Spleen (tissue), 13 donors: ENCODE measurements around the gene RFX8. TPM values are rescaled to one million over a fixed set of nuclear protein-coding genes. Genes with fewer than 3 reads are reported as not detected.
A peak's percentile ranks its signal among the peaks of the same experiment; 100 is the strongest.

ENCODE experiments used
- DNase-seq: peaks from one replicate; pipeline ENCODE4 v3.0.0-alpha.2; 2020
- H3K27ac ChIP-seq, 8 donors: fragments of 200-600 bp; sonication (generic) in 7 of 8; 1 replicate in 4 of 8; 2 replicates in 4 of 8; pipeline versions ENCODE4 v1.5.0 to v1.8.0; 2016 to 2021; ENCODE audit warnings: inconsistent platforms in 4 of 8, mild to moderate bottlenecking in 4 of 8, moderate library complexity in 1 of 8
- H3K27me3 ChIP-seq, 7 donors: fragments of 200-600 bp; sonication (generic) in 6 of 7; replicated peaks in 1 of 7; 1 replicate in 4 of 7; 2 replicates in 3 of 7; pipeline versions ENCODE4 v1.5.0 to v1.8.0; 2016 to 2021; ENCODE audit warnings: inconsistent platforms in 3 of 7, mild to moderate bottlenecking in 1 of 7
- H3K36me3 ChIP-seq, 6 donors: fragments of 200-600 bp; sonication (generic) in 5 of 6; 1 replicate in 4 of 6; 2 replicates in 2 of 6; pipeline versions ENCODE4 v1.5.0 to v1.8.0; 2016 to 2021; ENCODE audit warnings: inconsistent platforms in 2 of 6
- H3K4me1 ChIP-seq, 6 donors: fragments of 200-600 bp; sonication (generic) in 5 of 6; 1 replicate in 3 of 6; 2 replicates in 3 of 6; pipeline versions ENCODE4 v1.5.0 to v1.8.0; 2016 to 2021; ENCODE audit warnings: inconsistent platforms in 3 of 6
- H3K4me3 ChIP-seq, 8 donors: fragments of 200-600 bp; sonication (generic) in 7 of 8; 1 replicate in 4 of 8; 2 replicates in 4 of 8; pipeline versions ENCODE4 v1.5.0 to v1.8.0; 2016 to 2021; ENCODE audit warnings: inconsistent platforms in 4 of 8, mild to moderate bottlenecking in 4 of 8, moderate library complexity in 2 of 8
- H3K9me3 ChIP-seq, 8 donors: fragments of 200-600 bp; sonication (generic) in 7 of 8; 1 replicate in 4 of 8; 2 replicates in 4 of 8; pipeline versions ENCODE4 v1.5.0 to v1.8.0; 2016 to 2021; ENCODE audit warnings: inconsistent platforms in 4 of 8
- POLR2A ChIP-seq, 3 donors: fragments of 450-650 bp; IDR thresholded peaks; one replicate each; pipeline ENCODE4 v1.5.1; 2017; ENCODE audit warnings: antibody characterized with exemption in 3 of 3, mild to moderate bottlenecking in 1 of 3
- POLR2AphosphoS5 ChIP-seq, 3 donors: sonication (generic); formaldehyde crosslinking; IDR thresholded peaks; one replicate each; pipeline ENCODE4 v1.5.1; 2017; ENCODE audit warnings: antibody characterized with exemption in 3 of 3
- WGBS, 5 donors: extraction: QIAGEN DNeasy Blood & Tissue Kit in 3 of 5; methylation state at CpG; one replicate each; pipeline versions ENCODE4 v1.1.5 to v1.1.7; 2013 to 2018; 5-methylcytosine and 5-hydroxymethylcytosine counted together
- intact Hi-C: fragments of 100-400 bp; cut with DNase I; formaldehyde crosslinking; loops from one replicate; pipeline ENCODE4 v1.15.0; 2023; ENCODE audit warnings: low total_unique reads
- long read RNA-seq, 2 donors: transcript quantifications; one replicate each; lab custom pipeline, GENCODE V29; 2026
- polyA plus RNA-seq, 3 donors: library from polyadenylated mRNA; stranded (reverse); fragments of 200-250 nt; gene quantifications; one replicate each; pipeline ENCODE4 v1.2.1, GENCODE V29; 2013
- total RNA-seq, 7 donors: library from RNA; depleted of rRNA in 3 of 7; stranded (reverse); fragments of >200 nt in 3 of 7; fragmentation: NEBNext Ultra II Directional in 4 of 7; extraction: Animal tissue kit (Norgen Biotek cat#: 25700) in 4 of 7; gene quantifications; one replicate each; pipeline versions ENCODE4 v1.1.0 to v1.2.1, GENCODE V29; 2016 to 2021
- TF ChIP-seq, protein P1 (sequence below), 11 experiments: fragments of 200-600 bp in 7 of 11; fragments of 450-650 bp in 4 of 11; sonication (generic) in 4 of 11; IDR thresholded peaks in 8 of 11; conservative IDR thresholded peaks in 3 of 11; 1 replicate in 7 of 11; 2 replicates in 4 of 11; pipeline versions ENCODE4 v1.4.0 to v1.8.0; 2016 to 2021; ENCODE audit warnings: antibody characterized with exemption in 11 of 11, inconsistent platforms in 4 of 11, mild to moderate bottlenecking in 1 of 11
- donor health status: healthy with polysubstance abuse.
- donor health status: DM: no; HTN: no; CAD: no; lungs with moderate emphysema.
- donor health status: DM: no; HTN: no; CAD: no.
- donor health status: Bipolar disorder and iron deficiency.
- donor health status: healthy.
- donor health status: DM: no; HTN: no; CAD: no.
- donor health status: DM: yes; HTN: yes; CAD: no.

The RFX8 gene
- total RNA-seq (under 1 TPM in 2 of 7 donors, not detected in 5; 0.13 to 0.29 TPM), polyA plus RNA-seq (under 1 TPM; 0.12 to 0.16 (median 0.13) TPM)
- long read RNA-seq, donor 1 = 0 reads
- long read RNA-seq, donor 2 = 0 reads

DNA sequence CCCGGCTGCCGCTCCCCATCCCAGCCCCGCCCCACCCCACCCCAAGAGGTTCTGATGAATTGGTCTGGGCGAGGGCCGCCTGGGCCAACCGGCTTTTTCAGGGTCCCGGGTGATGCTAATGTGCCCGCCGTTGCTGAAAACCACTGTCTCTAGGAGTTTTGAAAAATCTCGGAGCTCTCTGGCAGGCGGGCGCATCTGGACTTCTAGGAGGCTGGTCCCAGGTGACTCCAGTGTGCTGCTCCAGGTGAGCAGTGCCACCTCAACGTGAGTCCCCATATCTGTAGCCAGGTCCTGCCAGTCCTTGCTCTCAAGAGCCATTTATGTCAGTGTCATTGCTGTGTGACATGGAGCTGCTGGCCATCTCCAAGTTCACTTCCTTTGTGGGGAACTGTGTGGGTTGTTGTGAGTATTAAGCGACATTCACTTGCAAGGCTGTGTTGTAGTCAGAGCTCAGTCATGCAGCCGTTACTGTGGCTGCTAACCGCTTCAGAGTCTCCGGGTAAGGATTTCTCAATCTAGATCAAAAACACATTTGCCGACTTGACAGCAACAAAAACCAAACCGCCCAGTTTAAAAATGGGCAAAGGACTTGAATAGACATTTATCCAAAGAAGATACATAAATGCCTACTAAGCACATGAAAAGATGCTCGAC is at the start of gene RFX8:
RFX8 (minus strand) TSS at position 382 of the 654 bp plus-strand sequence. CDS start 8,264 bp downstream, outside the sequence.
- peak within 1 kb of the TSS in 4 of 8 donors; percentile 3 to 43 (median 30) for H3K27ac ChIP-seq
- H3K27me3 ChIP-seq = peaks cover 0 to 49% (median 24%) of the 10 kb centered on the region in 7 donors
- H3K4me1 ChIP-seq = peaks cover 3 to 26% (median 22%) of the 10 kb centered on the region in 6 donors
- WGBS, 5 donors = 14 to 25% (median 19%) methylated on average over 18 to 20 of the region's 20 CpGs
- peak within 1 kb of the TSS; percentile 31 to 79 (median 54) for H3K4me3 ChIP-seq
- no peak for DNase-seq
- H3K9me3 ChIP-seq = no peaks in the 10 kb centered on the region
- TF ChIP-seq POLR2A (IDR thresholded peaks at IDR 0.05) = no peak
- TF ChIP-seq, protein P1, sequence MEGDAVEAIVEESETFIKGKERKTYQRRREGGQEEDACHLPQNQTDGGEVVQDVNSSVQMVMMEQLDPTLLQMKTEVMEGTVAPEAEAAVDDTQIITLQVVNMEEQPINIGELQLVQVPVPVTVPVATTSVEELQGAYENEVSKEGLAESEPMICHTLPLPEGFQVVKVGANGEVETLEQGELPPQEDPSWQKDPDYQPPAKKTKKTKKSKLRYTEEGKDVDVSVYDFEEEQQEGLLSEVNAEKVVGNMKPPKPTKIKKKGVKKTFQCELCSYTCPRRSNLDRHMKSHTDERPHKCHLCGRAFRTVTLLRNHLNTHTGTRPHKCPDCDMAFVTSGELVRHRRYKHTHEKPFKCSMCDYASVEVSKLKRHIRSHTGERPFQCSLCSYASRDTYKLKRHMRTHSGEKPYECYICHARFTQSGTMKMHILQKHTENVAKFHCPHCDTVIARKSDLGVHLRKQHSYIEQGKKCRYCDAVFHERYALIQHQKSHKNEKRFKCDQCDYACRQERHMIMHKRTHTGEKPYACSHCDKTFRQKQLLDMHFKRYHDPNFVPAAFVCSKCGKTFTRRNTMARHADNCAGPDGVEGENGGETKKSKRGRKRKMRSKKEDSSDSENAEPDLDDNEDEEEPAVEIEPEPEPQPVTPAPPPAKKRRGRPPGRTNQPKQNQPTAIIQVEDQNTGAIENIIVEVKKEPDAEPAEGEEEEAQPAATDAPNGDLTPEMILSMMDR (IDR thresholded peaks at IDR 0.05 in 8 of 11, conservative IDR thresholded peaks at IDR 0.05 in 3 of 11) = no peak
- no peak for TF ChIP-seq POLR2AphosphoS5 (IDR thresholded peaks at IDR 0.05)
- intact Hi-C loops = no loop called here
- no peaks in the 10 kb centered on the region for H3K36me3 ChIP-seq

- TF ChIP-seq POLR2AphosphoS5 (IDR thresholded peaks at IDR 0.05) (no peak), POLR2A (IDR thresholded peaks at IDR 0.05) (no peak)
- TF ChIP-seq, protein P1 (IDR thresholded peaks at IDR 0.05 in 8 of 11, conservative IDR thresholded peaks at IDR 0.05 in 3 of 11) = no peak
- no peak overlapping the region for H3K4me3 ChIP-seq
- peaks cover 0 to 6% (median 4%) of the 10 kb centered on the region in 8 donors for H3K9me3 ChIP-seq
- no peak for DNase-seq
- H3K4me1 ChIP-seq = peaks cover 0 to 38% (median 20%) of the 10 kb centered on the region in 6 donors
- no peaks in the 10 kb centered on the region for H3K36me3 ChIP-seq
- WGBS, 5 donors = 78 to 95% (median 90%) methylated on average over 8 of the region's 8 CpGs
- no peaks in the 10 kb centered on the region for H3K27me3 ChIP-seq
- no peak overlapping the region for H3K27ac ChIP-seq
- intact Hi-C loops = no loop called here
These were observed 46.6 kb upstream of the RFX8 start for GRCh38 chr2:101521487-101521886.

DNA sequence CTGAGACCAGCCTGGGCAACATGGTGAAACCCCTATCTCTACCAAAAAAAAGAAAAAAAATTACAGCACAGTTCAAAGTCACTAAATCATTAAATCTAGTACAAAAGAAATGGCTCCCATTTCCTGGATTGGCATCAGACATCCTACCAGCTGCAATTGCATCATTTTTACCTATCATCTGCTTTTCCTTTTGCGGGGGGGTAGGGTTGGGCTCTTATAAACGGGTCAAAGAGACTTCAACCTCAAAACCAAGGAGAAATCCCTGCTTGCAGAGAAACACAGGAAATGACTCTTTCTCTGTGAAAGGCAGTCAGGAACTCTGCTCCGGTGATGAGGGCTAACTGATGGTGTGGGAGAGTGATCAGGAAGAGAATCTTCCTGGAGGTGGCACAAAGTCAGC is 45.3 kb upstream of the RFX8 start:
- TF ChIP-seq POLR2AphosphoS5 (IDR thresholded peaks at IDR 0.05) = no peak
- TF ChIP-seq POLR2A (IDR thresholded peaks at IDR 0.05) = no peak
- TF ChIP-seq, protein P1 (IDR thresholded peaks at IDR 0.05 in 8 of 11, conservative IDR thresholded peaks at IDR 0.05 in 3 of 11) = no peak
- DNase-seq = no peak
- 8 to 19% (median 16%) methylated on average over 3 of the region's 3 CpGs for whole genome bisulfite sequencing, 5 donors
- Histone ChIP-seq H3K4me3 (no peak overlapping the region), H3K4me1 (peaks cover 0 to 44% (median 23%) of the 10 kb centered on the region in 6 donors), H3K27ac (no peak overlapping the region), H3K9me3 (peaks cover 0 to 6% (median 4%) of the 10 kb centered on the region in 8 donors), H3K27me3 (no peaks in the 10 kb centered on the region), H3K36me3 (no peaks in the 10 kb centered on the region)
- intact Hi-C loops = no loop called here
